Myocyte (in vitro differentiated cells): ENCODE results near the gene IKBKE. TPM values are rescaled to one million over a fixed set of nuclear protein-coding genes. Genes with fewer than 3 reads are reported as not detected.
A peak's percentile ranks its signal among the peaks of the same experiment; 100 is the strongest.

Source experiments
- DNase-seq: peaks from one replicate; pipeline ENCODE4 v3.0.0-alpha.2; 2012; ENCODE audit warnings: low read depth
- polyA plus RNA-seq: library from polyadenylated mRNA; unstranded; fragments of >200 nt; gene quantifications from one replicate; pipeline ENCODE4 v1.2.1, GENCODE V29; 2012; ENCODE audit warnings: missing spikeins
- total RNA-seq: library from RNA; depleted of rRNA; stranded (reverse); fragments of >200 nt; gene quantifications from 2 replicates; pipeline ENCODE4 v1.2.3, GENCODE V29; 2014

The IKBKE gene
- 3.9 and 10.0 TPM in 2 replicates for total RNA-seq
- polyA plus RNA-seq, result 4.3 TPM

DNA sequence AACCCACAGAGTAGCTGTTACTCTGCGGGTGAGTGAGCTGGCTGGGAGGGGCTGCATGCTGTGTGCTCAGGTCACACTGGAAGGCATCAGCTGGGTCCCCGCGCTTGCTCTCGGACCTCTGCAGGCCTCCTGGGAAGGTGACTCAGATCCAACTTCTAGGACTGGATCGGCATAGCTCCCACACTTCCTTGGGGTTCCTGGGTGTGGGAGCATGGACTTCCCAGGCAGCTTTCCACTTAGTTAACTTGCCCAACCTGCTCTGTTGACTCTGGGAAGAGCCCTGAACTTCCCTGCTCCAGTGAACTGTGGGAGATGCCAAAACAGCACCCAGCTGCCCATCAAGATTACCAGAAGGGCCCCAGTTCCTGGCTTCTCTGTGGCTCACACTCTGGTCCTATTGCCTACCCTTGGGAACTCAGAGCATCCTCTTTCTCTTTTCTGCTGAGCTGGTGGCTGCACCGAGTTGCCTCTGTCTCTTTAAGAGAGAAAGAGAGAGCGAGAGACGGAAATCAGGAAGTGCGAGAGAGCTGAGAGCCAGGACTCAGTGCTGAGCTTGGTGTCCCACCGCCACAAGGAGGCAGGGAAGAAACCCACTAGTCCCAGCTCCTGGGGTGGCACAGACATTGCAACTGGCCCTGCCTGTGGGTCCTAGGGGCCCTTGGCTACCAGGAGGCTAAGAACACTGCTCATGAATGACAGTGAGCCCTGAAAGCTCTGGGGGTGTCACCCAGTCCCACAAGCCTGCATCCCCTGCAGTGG lies at the start of gene IKBKE:
Gene IKBKE, plus strand, starts transcription at position 544 of the 759 bp plus-strand sequence. CDS start 2,752 bp downstream, outside the sequence.
- DNase-seq, result peak; percentile 82

- DNase-seq, result no peak
Observed at GRCh38 chr1:206421616-206422340, 48.5 kb upstream of the IKBKE start.

DNA sequence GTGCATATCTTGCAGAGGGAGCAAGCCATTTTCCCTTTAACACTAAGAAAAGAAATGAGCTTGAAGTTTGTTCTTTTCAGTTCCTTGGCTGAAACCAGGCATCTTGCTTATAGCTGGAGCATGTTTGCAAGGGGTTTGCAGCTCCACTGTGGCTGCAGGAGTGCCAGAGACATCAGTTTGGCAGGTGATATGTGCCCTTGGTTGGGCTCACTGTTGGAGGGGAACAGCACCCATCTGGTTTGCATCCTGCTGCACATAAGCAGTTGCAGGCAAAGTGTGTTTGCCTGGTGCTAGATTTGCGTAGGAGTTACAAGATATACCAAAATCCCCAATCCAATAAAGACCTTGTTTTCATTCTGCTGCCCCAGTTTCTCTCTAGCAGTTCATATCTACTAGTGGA lies 47.8 kb upstream of the IKBKE start:
- DNase-seq, result no peak

DNA sequence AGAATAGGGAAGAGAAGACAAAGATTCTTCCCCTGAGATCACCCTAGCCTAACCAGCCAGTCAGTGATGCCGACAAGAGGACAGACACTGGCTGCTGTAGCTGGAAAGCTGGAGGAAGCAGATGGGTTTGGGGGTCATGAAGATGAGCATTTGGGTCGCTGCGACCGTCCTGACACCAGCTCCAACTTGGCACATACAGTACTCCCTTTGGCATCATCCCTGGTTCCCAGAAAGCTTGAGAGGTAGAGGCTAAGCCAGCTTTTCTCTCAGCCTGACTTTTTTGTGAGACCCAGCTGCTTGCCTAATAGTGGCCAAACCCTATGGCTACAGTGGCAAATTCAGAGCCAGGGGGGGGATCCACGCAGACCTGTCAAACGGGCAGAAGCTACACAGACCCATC lies 43.0 kb upstream of the IKBKE start:
- no peak for DNase-seq

- DNase-seq, result peak; percentile 14
Observed at GRCh38 chr1:206429421-206429820, 40.9 kb upstream of the IKBKE start.

GRCh38 chr1:206430031-206430983 lies 40.0 kb upstream of the IKBKE start:
- DNase-seq, result peak; percentile 84

GRCh38 chr1:206435445-206435844 lies 34.8 kb upstream of the IKBKE start:
- DNase-seq, result no peak

GRCh38 chr1:206438554-206438953 lies 31.7 kb upstream of the IKBKE start:
- no peak for DNase-seq

DNA sequence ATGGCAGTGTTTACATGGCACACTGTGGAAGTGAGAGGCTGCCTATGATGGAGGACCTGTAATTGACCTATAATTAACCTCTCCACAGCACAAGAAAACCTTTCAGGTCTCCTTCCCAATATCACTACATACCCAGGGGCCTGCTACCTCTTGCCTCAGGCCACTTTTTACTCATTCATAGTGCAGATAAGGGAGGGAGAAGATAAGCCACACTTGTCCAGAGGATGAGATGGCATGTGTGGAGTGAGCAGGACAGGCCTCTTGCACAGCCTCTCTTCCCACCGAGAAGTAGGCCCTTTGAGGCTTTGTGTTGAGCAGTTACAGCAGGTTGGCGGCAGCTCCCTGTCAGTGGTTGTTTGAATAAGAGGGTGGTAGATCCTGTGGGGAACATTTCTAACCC lies 31.1 kb upstream of the IKBKE start:
- DNase-seq, result no peak

DNA sequence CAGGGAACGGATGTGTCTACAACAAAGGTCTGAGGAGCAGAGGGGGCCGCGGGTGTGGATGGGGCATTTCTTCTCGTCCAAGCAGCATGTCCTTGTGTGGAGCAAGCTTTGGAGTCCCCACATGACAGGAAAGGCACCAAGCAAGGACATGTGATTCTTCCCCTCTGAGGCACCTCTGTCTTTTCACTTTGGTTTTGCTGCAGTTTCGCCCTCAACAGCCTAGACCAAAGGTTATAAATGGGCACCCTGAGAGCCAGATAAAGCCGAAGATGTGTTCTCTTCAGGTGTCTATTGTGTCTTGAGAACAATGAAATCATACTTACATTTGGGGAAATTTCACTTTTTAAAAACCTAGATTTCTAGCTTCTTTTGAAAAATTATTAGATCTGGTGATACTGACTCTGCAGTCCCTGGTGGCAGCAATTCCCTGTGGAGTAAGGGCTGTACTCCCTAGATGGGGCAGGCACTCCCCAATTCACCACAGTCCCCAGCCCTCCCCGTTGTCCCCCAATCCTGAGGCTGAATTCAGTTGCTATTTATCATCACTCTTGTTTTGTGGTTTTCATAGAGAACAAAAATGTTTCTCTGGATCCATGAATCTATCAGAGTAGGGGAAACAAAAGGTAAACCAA lies 28.8 kb upstream of the IKBKE start:
- DNase-seq, result no peak

- no peak for DNase-seq
Observed at GRCh38 chr1:206442101-206442500, 28.2 kb upstream of the IKBKE start.

DNA sequence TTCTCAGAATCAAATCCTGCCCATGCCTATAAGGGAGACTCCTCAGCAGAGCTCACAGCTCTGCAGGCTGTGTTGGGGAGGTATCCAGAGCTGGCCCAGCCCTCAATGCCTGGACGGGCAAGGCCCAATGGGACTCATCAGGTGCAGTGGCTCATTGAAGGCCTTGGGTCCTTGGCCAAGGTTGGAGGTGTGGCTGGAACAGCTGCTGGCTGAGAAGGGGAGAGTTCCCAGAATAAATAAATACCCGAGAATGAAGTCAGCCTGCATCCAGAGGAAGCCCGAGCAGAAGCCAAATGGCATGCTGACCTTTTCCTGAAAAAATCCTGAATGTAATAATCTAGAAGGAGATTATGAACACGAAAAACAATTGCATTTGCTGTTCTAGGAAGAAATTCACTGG lies 25.2 kb upstream of the IKBKE start:
- DNase-seq, result peak; percentile 90

DNA sequence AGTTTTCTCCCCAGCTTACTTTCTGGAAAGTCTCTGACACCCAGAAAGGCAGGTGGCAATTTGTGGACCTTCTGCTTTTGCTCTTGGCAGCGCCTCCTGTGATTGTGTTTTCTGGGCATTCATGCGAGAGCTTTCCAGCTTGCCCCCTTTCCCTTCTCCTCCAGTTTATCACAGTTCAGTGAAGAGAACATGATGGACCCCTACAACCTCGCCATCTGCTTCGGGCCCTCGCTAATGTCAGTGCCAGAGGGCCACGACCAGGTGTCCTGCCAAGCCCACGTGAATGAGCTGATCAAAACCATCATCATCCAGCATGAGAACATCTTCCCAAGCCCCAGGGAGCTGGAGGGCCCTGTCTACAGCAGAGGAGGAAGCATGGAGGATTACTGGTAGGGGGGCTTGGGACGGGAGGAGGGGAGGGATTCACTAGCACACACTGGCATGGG lies 24.3 kb upstream of the IKBKE start:
- no peak for DNase-seq

DNA sequence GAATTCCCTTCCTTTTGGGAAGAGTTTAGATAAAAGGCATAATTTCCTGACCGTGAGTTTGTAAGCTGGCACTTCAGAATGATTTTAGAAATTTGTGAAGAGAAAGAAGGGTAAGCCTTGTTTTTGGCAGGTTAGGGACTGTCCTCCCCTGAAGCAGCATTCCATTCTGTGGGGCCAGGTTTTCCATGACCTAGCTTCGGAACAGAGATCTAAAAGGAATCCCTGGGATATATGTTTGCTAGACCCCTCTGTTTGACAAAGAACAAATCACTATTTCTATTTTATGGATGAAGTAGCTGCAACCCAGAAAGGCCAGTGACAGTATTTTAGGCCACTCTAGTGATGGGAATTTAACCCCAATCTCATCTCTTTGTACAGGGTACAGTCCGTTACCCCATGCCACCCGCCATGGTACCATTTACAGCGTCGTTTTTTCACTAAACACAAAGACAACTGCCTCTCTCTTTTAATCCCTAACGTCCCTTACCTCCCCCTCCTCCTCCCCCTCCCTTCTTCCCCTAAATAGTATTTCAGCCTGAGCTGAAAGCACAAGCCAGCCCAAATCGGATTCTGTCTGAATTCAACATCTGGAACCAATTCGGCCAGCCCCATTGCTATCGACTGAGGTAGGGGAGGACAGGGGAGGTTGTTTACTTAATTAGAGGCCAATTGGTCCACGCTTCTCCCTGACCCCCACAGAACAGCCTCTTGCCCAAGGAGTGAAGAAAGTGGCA lies 23.4 kb upstream of the IKBKE start:
- DNase-seq, result no peak

DNA sequence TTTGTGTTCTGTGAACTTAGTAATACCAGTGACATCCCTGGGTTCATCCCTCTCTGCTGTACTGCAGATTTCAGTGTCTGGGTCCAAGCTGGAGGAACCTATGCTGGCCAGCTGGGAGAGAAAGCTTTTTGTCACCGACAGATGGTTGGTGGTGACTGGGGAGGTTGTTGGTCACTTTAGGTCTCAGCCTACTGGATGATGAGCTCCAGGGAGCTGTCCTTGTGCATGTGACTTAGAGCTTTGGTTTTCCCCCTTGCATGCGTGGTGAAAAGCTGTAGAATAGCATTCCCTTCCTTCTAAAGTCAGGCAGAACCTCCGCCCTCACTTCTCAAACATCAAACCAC lies 22.9 kb upstream of the IKBKE start:
- DNase-seq, result peak; percentile 69

DNA sequence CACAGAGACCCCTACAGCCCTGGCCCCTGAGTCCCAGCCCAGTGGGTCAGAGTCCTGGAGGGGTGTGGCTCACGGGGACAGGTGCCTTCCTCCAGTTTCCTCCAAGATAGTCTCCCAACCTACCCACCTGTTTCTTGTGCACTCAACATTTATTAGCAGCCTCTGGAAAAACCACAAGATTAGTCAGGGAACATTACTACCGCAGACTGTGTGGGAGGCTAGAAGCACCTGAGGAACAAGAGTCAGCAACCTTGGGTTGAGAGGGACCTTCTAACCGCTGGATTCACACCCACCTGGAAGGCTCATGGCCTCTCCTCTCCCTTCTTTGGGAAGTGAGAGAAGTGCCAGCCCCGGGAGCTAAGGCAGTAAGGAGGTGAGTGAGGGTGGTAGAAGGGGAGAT lies 22.5 kb upstream of the IKBKE start:
- DNase-seq, result peak; percentile 65

- DNase-seq, result no peak
Observed at GRCh38 chr1:206448471-206448870, 21.8 kb upstream of the IKBKE start.

GRCh38 chr1:206449565-206449964 lies 20.7 kb upstream of the IKBKE start:
- no peak for DNase-seq

- no peak for DNase-seq
Observed at GRCh38 chr1:206450281-206450680, 20.0 kb upstream of the IKBKE start.

DNA sequence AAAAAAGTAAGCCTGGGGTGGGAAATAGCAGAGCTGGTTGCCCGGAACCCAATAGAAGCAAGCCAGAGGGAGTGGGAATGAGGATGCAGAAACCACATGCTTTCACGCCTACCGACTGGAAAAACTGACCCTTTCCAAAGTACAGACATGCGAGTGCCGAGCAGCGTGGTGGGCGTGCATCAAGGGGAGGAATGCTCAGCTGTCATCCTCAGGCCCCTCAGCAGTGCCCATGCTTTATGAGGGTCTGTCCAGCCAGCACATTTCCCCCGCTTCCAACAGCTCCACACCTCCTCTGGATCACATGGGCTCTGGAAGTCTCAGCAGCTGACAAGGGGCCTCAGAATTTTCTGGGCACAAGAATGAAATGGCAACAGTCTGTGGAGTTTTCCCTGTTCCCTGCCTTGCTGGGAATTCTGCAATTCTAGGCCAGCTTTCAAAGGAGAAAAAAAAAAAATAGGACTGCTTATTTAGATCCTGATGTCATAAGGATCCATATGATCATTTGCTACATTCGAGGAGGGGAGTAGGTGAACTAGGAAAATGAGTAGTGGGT lies 19.1 kb upstream of the IKBKE start:
- no peak for DNase-seq
